KMS-11 (cell line): ENCODE data around the gene DHH.

ENCODE experiments used
- H2AFZ ChIP-seq: fragments of 200-600 bp; sonication (generic); 2 replicates; pipeline ENCODE4 v1.6.1; 2016; ENCODE audit warnings: antibody characterized with exemption, mixed run types, low read depth
- H3K27ac ChIP-seq: fragments of 200-600 bp; sonication (generic); 2 replicates; pipeline ENCODE4 v1.6.1; 2016; ENCODE audit warnings: mild to moderate bottlenecking, mixed run types
- H3K27me3 ChIP-seq: fragments of 200-600 bp; sonication (generic); 2 replicates; pipeline ENCODE4 v1.6.1; 2017; ENCODE audit warnings: mild to moderate bottlenecking, low read depth, mixed run types, moderate library complexity; ENCODE audit not compliant: insufficient read depth
- H3K36me3 ChIP-seq: fragments of 200-600 bp; sonication (generic); 2 replicates; pipeline ENCODE4 v1.6.1; 2017; ENCODE audit warnings: mild to moderate bottlenecking, mixed run types; ENCODE audit not compliant: insufficient read depth
- H3K4me1 ChIP-seq: fragments of 200-600 bp; sonication (generic); 2 replicates; pipeline ENCODE4 v1.6.1; 2016; ENCODE audit warnings: mild to moderate bottlenecking, low read depth, mixed run types; ENCODE audit not compliant: poor library complexity, severe bottlenecking
- H3K4me2 ChIP-seq: fragments of 200-600 bp; sonication (generic); 2 replicates; pipeline ENCODE4 v1.7.0; 2016; ENCODE audit warnings: mild to moderate bottlenecking, mixed run types
- H3K4me3 ChIP-seq: fragments of 200-600 bp; sonication (generic); IDR thresholded peaks from 2 replicates; pipeline ENCODE4 v1.6.1; 2017; ENCODE audit warnings: low read depth, low read length, mixed read lengths; ENCODE audit not compliant: insufficient read depth
- H3K79me2 ChIP-seq: fragments of 200-600 bp; sonication (generic); 2 replicates; pipeline ENCODE4 v1.6.1; 2016; ENCODE audit warnings: low read depth, mixed run types; ENCODE audit not compliant: insufficient read depth
- H3K9ac ChIP-seq: fragments of 200-600 bp; sonication (generic); 2 replicates; pipeline ENCODE4 v1.6.1; 2016; ENCODE audit warnings: mild to moderate bottlenecking, mixed run types
- H4K20me1 ChIP-seq: fragments of 200-600 bp; sonication (generic); 2 replicates; pipeline ENCODE4 v1.6.1; 2016; ENCODE audit warnings: mild to moderate bottlenecking, mixed run types; ENCODE audit not compliant: insufficient read depth
- TF ChIP-seq, protein P1 (sequence below): fragments of 200-600 bp; sonication (generic); conservative IDR thresholded peaks from 2 replicates; pipeline ENCODE4 v1.6.1; 2017; ENCODE audit warnings: low read depth, mild to moderate bottlenecking, antibody characterized with exemption, low read length, moderate library complexity, mixed read lengths

Gene DHH

DNA sequence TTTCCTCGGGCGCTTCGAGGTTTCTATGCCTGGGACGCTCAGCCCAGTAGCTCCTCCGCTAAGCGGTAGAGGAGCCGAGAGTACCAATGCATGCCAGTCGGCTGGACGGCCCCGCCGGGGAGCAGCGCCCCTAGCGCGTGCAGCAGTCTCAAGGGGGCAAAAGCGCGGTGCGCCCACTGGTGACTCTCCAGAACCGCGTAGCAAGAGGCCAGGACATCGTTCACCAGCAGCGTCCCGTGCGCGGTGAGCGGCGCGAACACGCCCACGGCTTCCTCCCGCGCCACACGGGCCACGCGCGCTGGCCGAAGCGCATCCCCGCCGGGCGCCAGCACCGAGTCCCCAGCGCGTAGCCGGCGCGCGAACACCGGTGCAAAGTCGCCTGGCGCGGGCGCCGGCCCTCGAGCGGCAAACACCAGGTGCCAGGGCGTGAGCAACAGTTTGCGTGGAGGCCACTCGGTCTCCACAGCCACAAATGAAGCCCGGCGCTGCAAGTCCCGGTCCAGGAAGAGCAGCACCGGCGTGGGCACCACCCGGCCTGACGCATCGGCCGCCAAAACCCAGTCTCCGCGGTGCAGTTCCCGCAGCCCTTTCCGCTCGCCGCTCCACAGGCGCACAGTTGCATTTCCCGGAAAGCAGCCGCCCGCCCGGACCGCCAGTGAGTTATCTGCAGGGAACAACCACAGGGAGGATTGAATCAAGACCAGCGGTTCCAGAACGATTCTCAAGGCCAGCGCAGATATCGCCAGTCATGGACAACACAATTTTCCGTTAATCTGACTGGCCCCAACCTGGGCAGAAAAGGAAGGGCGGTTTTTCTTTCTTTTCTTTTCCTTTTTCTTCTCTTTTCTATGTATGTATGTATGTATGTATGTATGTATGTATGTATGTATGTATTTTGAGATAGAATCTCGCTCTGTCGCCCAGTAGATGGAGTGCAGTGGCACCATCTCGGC is 4.5 kb downstream of the DHH start:
- H3K4me2 ChIP-seq = no peak overlapping the region
- H3K27ac ChIP-seq = no peak overlapping the region
- TF ChIP-seq, protein P1, sequence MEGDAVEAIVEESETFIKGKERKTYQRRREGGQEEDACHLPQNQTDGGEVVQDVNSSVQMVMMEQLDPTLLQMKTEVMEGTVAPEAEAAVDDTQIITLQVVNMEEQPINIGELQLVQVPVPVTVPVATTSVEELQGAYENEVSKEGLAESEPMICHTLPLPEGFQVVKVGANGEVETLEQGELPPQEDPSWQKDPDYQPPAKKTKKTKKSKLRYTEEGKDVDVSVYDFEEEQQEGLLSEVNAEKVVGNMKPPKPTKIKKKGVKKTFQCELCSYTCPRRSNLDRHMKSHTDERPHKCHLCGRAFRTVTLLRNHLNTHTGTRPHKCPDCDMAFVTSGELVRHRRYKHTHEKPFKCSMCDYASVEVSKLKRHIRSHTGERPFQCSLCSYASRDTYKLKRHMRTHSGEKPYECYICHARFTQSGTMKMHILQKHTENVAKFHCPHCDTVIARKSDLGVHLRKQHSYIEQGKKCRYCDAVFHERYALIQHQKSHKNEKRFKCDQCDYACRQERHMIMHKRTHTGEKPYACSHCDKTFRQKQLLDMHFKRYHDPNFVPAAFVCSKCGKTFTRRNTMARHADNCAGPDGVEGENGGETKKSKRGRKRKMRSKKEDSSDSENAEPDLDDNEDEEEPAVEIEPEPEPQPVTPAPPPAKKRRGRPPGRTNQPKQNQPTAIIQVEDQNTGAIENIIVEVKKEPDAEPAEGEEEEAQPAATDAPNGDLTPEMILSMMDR = no peak
- H3K9ac ChIP-seq = no peak overlapping the region
- peaks cover 38% of the 10 kb centered on the region for H3K27me3 ChIP-seq
- no peaks in the 10 kb centered on the region for H3K79me2 ChIP-seq
- no peak overlapping the region for H2AFZ ChIP-seq
- H3K4me1 ChIP-seq = peaks cover 23% of the 10 kb centered on the region
- H3K4me3 ChIP-seq = no peak overlapping the region
- H3K36me3 ChIP-seq = no peaks in the 10 kb centered on the region
- no peaks in the 10 kb centered on the region for H4K20me1 ChIP-seq

DNA sequence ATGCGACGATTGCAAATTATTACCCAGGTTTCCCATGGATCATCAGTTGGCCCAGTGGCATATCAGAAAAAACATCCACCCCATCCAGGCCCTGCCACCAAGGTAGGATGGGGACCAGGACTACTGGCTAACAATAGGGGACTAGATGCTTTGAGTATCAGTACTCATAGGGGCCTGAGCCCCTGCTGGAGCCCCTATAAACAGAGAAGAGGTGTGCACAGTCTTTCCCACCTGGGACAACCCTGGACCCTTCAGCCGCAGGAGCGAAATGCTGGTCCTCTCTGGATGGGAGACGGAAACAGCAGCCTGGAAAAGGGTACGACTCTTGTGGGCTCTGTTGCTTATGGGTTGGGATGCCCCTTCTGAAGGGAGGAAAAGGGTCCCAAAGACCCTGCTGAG is 5.7 kb downstream of the DHH start:
- no peak overlapping the region for H3K4me3 ChIP-seq
- H3K4me1 ChIP-seq = peaks cover 23% of the 10 kb centered on the region
- H2AFZ ChIP-seq = peak overlapping the region; percentile 92; the same call in 1 of the 2 replicates
- peaks cover 37% of the 10 kb centered on the region for H3K27me3 ChIP-seq
- H3K27ac ChIP-seq = no peak overlapping the region
- H3K79me2 ChIP-seq = no peaks in the 10 kb centered on the region
- no peak overlapping the region for H3K9ac ChIP-seq
- peak overlapping the region; percentile 68 for H3K4me2 ChIP-seq
- no peaks in the 10 kb centered on the region for H3K36me3 ChIP-seq
- TF ChIP-seq, protein P1 = no peak
- no peaks in the 10 kb centered on the region for H4K20me1 ChIP-seq

DNA sequence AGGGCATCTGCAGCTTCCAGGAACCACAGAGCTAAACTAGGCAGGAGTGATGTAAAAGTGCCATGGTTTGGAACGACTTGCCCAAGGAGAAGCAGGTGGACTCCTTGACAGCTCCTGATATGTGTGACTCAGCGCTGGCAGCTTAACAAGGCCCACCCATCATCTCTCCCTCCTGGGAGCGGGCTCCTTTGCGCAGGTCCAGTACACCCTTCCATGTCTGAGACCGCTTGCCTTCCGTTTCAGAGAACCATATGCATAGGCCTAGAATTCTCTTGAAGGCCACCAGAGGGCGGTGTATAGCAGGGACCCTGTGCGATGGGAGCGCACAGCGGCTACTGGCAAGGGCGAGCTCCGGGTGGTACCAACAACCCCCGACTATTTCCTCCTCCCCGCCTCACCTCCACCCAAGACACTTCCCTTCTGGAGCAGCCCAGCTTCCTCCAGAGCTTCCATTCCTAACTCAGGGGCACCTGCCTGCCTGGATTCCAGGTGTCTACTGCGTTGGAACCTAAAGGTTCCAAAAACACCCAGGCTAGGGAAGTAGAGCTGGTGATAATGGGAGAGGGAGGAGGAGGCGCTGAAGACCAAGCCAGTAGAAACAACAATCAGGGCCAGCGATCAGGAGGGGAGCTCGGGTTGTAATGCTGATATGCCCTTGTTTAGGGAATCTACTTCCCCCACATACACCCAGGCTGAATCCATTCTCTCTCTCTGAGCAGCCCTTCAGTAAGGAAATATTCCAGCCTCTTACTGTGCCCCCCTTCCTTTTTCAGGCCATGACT is 6.3 kb downstream of the DHH start:
- no peak overlapping the region for H3K9ac ChIP-seq
- H3K4me3 ChIP-seq = no peak overlapping the region
- H3K4me2 ChIP-seq = peak overlapping the region; percentile 68
- TF ChIP-seq, protein P1 = peak; percentile 92
- peak overlapping the region; percentile 92 for H2AFZ ChIP-seq
- H3K27ac ChIP-seq = no peak overlapping the region
- H3K36me3 ChIP-seq = no peaks in the 10 kb centered on the region
- H3K79me2 ChIP-seq = no peaks in the 10 kb centered on the region
- peaks cover 23% of the 10 kb centered on the region for H3K4me1 ChIP-seq
- no peaks in the 10 kb centered on the region for H4K20me1 ChIP-seq
- peaks cover 32% of the 10 kb centered on the region for H3K27me3 ChIP-seq

DNA sequence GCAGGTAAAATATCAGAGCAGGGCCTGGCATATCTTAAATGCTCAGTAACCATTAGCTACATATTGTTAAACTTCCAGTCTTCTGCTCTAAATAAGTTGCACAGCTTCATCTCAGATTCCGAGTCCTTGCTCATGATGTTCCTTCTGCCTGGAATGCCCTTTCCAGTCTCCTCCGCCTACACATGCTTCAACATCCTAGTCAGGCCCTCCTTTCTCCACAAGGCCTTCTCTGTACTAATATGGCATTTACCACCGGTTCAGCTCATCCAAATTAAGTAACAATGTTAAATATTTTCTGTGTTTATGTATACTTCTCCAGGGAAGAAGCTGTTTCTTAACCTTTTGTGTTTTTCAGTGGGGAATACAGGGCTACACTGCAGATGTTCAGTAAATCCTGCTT is 8.5 kb downstream of the DHH start:
- H3K27me3 ChIP-seq = peaks cover 10% of the 10 kb centered on the region; the same call in 1 of the 2 replicates
- TF ChIP-seq, protein P1 = no peak
- H3K79me2 ChIP-seq = no peaks in the 10 kb centered on the region
- no peak overlapping the region for H2AFZ ChIP-seq
- H3K4me1 ChIP-seq = peaks cover 6% of the 10 kb centered on the region
- H3K27ac ChIP-seq = no peak overlapping the region
- no peak overlapping the region for H3K4me3 ChIP-seq
- no peak overlapping the region for H3K4me2 ChIP-seq
- H3K36me3 ChIP-seq = no peaks in the 10 kb centered on the region
- H4K20me1 ChIP-seq = no peaks in the 10 kb centered on the region
- no peak overlapping the region for H3K9ac ChIP-seq
